ENCODE results near the gene ZNF581.

Gene ZNF581

GRCh38 chr19:55602104-55603001 lies 41.1 kb upstream of the ZNF581 start:
- no peaks in the 10 kb centered on the region for H3K9me3 ChIP-seq
- peaks cover 0 to 18% (median 0%) of the 10 kb centered on the region in 3 donors for H3K36me3 ChIP-seq
- no peak for DNase-seq
- H3K27ac ChIP-seq = no peak overlapping the region
- intact Hi-C loops (cut with DNase I; ENCODE audit: low total_unique reads) = no loop called here
- H3K4me3 ChIP-seq = no peak overlapping the region
- peaks cover 3 to 48% (median 31%) of the 10 kb centered on the region in 4 donors for H3K4me1 ChIP-seq
- no peaks in the 10 kb centered on the region for H3K27me3 ChIP-seq
- TF ChIP-seq CTCF (IDR thresholded peaks at IDR 0.05) = no peak

GRCh38 chr19:55603115-55603514 lies 40.3 kb upstream of the ZNF581 start:
- Histone ChIP-seq H3K4me1 (peaks cover 3 to 55% (median 34%) of the 10 kb centered on the region in 4 donors), H3K9me3 (no peaks in the 10 kb centered on the region), H3K27me3 (no peaks in the 10 kb centered on the region), H3K27ac (no peak overlapping the region), H3K4me3 (no peak overlapping the region), H3K36me3 (peaks cover 0 to 14% (median 0%) of the 10 kb centered on the region in 3 donors)
- no peak for DNase-seq
- intact Hi-C loops (cut with DNase I; ENCODE audit: low total_unique reads) = no loop called here
- no peak for TF ChIP-seq CTCF (IDR thresholded peaks at IDR 0.05)

GRCh38 chr19:55603581-55604292 lies 39.7 kb upstream of the ZNF581 start:
- intact Hi-C loops (cut with DNase I; ENCODE audit: low total_unique reads) = no loop called here
- peaks cover 0 to 14% (median 0%) of the 10 kb centered on the region in 3 donors for H3K36me3 ChIP-seq
- no peaks in the 10 kb centered on the region for H3K9me3 ChIP-seq
- DNase-seq = no peak
- H3K4me3 ChIP-seq = no peak overlapping the region
- peak overlapping the region in 1 of 2 donors; percentile 95 for H3K27ac ChIP-seq
- H3K27me3 ChIP-seq = no peaks in the 10 kb centered on the region
- peaks cover 3 to 51% (median 34%) of the 10 kb centered on the region in 4 donors for H3K4me1 ChIP-seq
- TF ChIP-seq CTCF (IDR thresholded peaks at IDR 0.05) = no peak

GRCh38 chr19:55605207-55605636 lies 38.2 kb upstream of the ZNF581 start:
- Histone ChIP-seq H3K4me3 (peak overlapping the region; percentile 92 to 96), H3K9me3 (no peaks in the 10 kb centered on the region), H3K27ac (peak overlapping the region; percentile 95), H3K36me3 (peaks cover 0 to 27% (median 2%) of the 10 kb centered on the region in 3 donors), H3K4me1 (peaks cover 3 to 53% (median 34%) of the 10 kb centered on the region in 4 donors), H3K27me3 (no peaks in the 10 kb centered on the region)
- intact Hi-C loops (cut with DNase I; ENCODE audit: low total_unique reads) = no loop called here
- peak in 1 of 2 experiments; percentile 16 for TF ChIP-seq CTCF (IDR thresholded peaks at IDR 0.05)
- DNase-seq = peak; percentile 95 to 98

- peak; percentile 49 to 55 for TF ChIP-seq CTCF (IDR thresholded peaks at IDR 0.05)
- DNase-seq = peak; percentile 67 to 85
- intact Hi-C loops (cut with DNase I; ENCODE audit: low total_unique reads) = loop anchor here (2.0 kb wide), 1 partner anchor 89 kb away; no protein-coding TSS in a partner anchor
- Histone ChIP-seq H3K27me3 (no peaks in the 10 kb centered on the region), H3K36me3 (peaks cover 0 to 33% (median 7%) of the 10 kb centered on the region in 3 donors), H3K27ac (peak within 1 kb of the TSS; percentile 95), H3K4me1 (peaks cover 3 to 49% (median 32%) of the 10 kb centered on the region in 4 donors), H3K4me3 (peak within 1 kb of the TSS; percentile 92 to 96), H3K9me3 (no peaks in the 10 kb centered on the region)
These were observed 37.6 kb upstream of the ZNF581 start, which contains the start of gene ZNF865 for GRCh38 chr19:55605637-55606470. ZNF865 (plus strand) TSS chr19:55605647; CDS start chr19:55613619, 7,972 bp downstream.
